ENCODE results near the gene TTC34. TPM values are rescaled to one million over a fixed set of nuclear protein-coding genes. Genes with fewer than 3 reads are reported as not detected.

TTC34 gene
- total RNA-seq, 2 experiments from 2014 or later = 1.5 to 1.6 TPM

- no peak overlapping the region for H3K27ac Mint-ChIP-seq
- peaks cover 21% of the 10 kb centered on the region for H3K4me1 Mint-ChIP-seq
- CTCF ChIA-PET = no interaction called here
- peak overlapping the region; percentile 21 for H3K4me3 Mint-ChIP-seq
- H3K36me3 Mint-ChIP-seq (ENCODE audit: low read depth) = peaks cover 8% of the 10 kb centered on the region
- H3K9me3 Mint-ChIP-seq = no peaks in the 10 kb centered on the region
- POLR2A ChIA-PET = interaction anchor here (3.9 to 7.3 kb wide), 2 partner anchors 11 to 32 kb away, joined by 44 to 169 read pairs; partner anchors contain the start of gene TNFRSF14
- H3K27me3 Mint-ChIP-seq = no peaks in the 10 kb centered on the region
- DNase-seq = no peak
Observed at GRCh38 chr1:2588661-2589430, 212.6 kb downstream of the TTC34 start.

- no peak overlapping the region for H3K27ac Mint-ChIP-seq
- peaks cover 28% of the 10 kb centered on the region for H3K4me1 Mint-ChIP-seq
- peak overlapping the region; percentile 88 for H3K4me3 Mint-ChIP-seq
- no peak for DNase-seq
- POLR2A ChIA-PET = interaction anchor here (2.1 to 7.3 kb wide), 6 partner anchors 10 to 63 kb away, joined by 8 to 169 read pairs (median 37); partner anchors contain the start of genes PANK4 and TNFRSF14
- no peaks in the 10 kb centered on the region for H3K27me3 Mint-ChIP-seq
- peaks cover 8% of the 10 kb centered on the region for H3K36me3 Mint-ChIP-seq (ENCODE audit: low read depth)
- CTCF ChIA-PET = interaction anchor here (1.0 to 4.6 kb wide), 4 partner anchors 10 to 40 kb away, joined by 3 to 32 read pairs (median 18); partner anchors contain the start of gene TNFRSF14
- H3K9me3 Mint-ChIP-seq = no peaks in the 10 kb centered on the region
Observed at GRCh38 chr1:2587860-2588571, 213.5 kb downstream of the TTC34 start.

- ChIA-PET CTCF (interaction anchor here (1.0 to 4.6 kb wide), 4 partner anchors 9 to 39 kb away, joined by 3 to 32 read pairs (median 18); partner anchors contain the start of gene TNFRSF14), POLR2A (interaction anchor here (0.6 to 7.3 kb wide), 9 partner anchors 9 to 702 kb away, joined by 3 to 169 read pairs (median 19); partner anchors contain the start of genes PANK4, PEX10 and TNFRSF14)
- H3K9me3 Mint-ChIP-seq = no peaks in the 10 kb centered on the region
- no peak overlapping the region for H3K27ac Mint-ChIP-seq
- H3K4me3 Mint-ChIP-seq = peak overlapping the region; percentile 88
- peaks cover 9% of the 10 kb centered on the region for H3K36me3 Mint-ChIP-seq (ENCODE audit: low read depth)
- H3K27me3 Mint-ChIP-seq = no peaks in the 10 kb centered on the region
- peaks cover 28% of the 10 kb centered on the region for H3K4me1 Mint-ChIP-seq
- peak; percentile 43 for DNase-seq
Observed at GRCh38 chr1:2587071-2587859, 214.2 kb downstream of the TTC34 start.

GRCh38 chr1:2586154-2587070 is 215.1 kb downstream of the TTC34 start, which contains the start of gene PRXL2B:
TSS of gene PRXL2B (plus strand) at chr1:2586777. CDS start at chr1:2586886, 109 bp downstream.
- Mint-ChIP-seq H3K9me3 (no peaks in the 10 kb centered on the region), H3K27me3 (no peaks in the 10 kb centered on the region), H3K4me1 (peaks cover 33% of the 10 kb centered on the region), H3K4me3 (peak within 1 kb of the TSS; percentile 88), H3K27ac (peak within 1 kb of the TSS; percentile 93), H3K36me3 (ENCODE audit: low read depth) (peaks cover 14% of the 10 kb centered on the region)
- DNase-seq = peak; percentile 99
- POLR2A ChIA-PET = interaction anchor here (0.6 to 7.3 kb wide), 23 partner anchors 9 to 944 kb away, joined by 3 to 169 read pairs (median 7); partner anchors contain the start of genes MORN1, PANK4, PEX10 and RER1
- CTCF ChIA-PET = interaction anchor here (0.5 to 4.6 kb wide), 12 partner anchors 8 to 391 kb away, joined by 3 to 32 read pairs (median 6); partner anchors contain the start of genes FAAP20, PANK4 and TNFRSF14

Other genes with a start within 250 kb of the TTC34 start
- 100 to 1,000 TPM; 171 to 173 TPM for gene TNFRSF14, start 245.3 kb downstream of the TTC34 start, total RNA-seq
- 10 to 100 TPM; 17.0 to 22.2 TPM for gene PRXL2B, start 214.9 kb downstream of the TTC34 start, total RNA-seq
- gene MMEL1, start 168.7 kb downstream of the TTC34 start, total RNA-seq = 1 to 10 TPM; 1.0 to 1.5 TPM
- gene ACTRT2, start 219.8 kb upstream of the TTC34 start, total RNA-seq = not detected

All from activated CD4-positive, alpha-beta memory T cell treated with anti-CD3 and anti-CD28 coated beads, Interleukin-2, amount 10 ng/mL, durations not matched to agents 7 days and 5 days (primary cell).